PFSK-1 (cell line): ENCODE results near the gene KCTD12.

Experiments
- FOXP2 ChIP-seq: optimal IDR thresholded peaks from 2 replicates; pipeline ENCODE3; 2011; ENCODE audit warnings: borderline replicate concordance, control low read depth, inconsistent platforms; ENCODE audit not compliant: insufficient read depth; ENCODE audit errors: extremely low read length, extremely low read depth
- POLR2AphosphoS5 ChIP-seq: IDR thresholded peaks from 2 replicates; pipeline ENCODE4 v1.6.1; 2012; ENCODE audit warnings: low read depth, mild to moderate bottlenecking, control low read depth, low read length, moderate library complexity
- REST ChIP-seq, 2 experiments: IDR thresholded peaks; 2 replicates each; pipeline versions ENCODE4 v1.6.1 to v1.8.0; 2011 to 2012; ENCODE audit warnings: low read depth in 2 of 2, low read length in 2 of 2, control low read depth in 1 of 2, inconsistent platforms in 1 of 2, mild to moderate bottlenecking in 1 of 2, moderate library complexity in 1 of 2; ENCODE audit not compliant: insufficient read depth in 1 of 2
- SIN3A ChIP-seq: IDR thresholded peaks from 2 replicates; pipeline ENCODE4 v1.6.1; 2012; ENCODE audit warnings: mild to moderate bottlenecking, low read length, moderate library complexity, borderline replicate concordance; ENCODE audit not compliant: insufficient read depth
- TAF1 ChIP-seq: IDR thresholded peaks from 2 replicates; pipeline ENCODE4 v1.6.1; 2012; ENCODE audit warnings: low read length, control low read depth, borderline replicate concordance; ENCODE audit not compliant: insufficient read depth

GRCh38 chr13:76874479-76874878 lies 11.7 kb downstream of the KCTD12 start:
- no peak for TF ChIP-seq SIN3A
- TF ChIP-seq POLR2AphosphoS5: no peak
- TF ChIP-seq REST (IDR thresholded peaks at IDR 0.05; ENCODE audit: insufficient read depth in 1 of 2, low read depth in 2 of 2, low read length in 2 of 2): no peak
- TF ChIP-seq TAF1: no peak
- TF ChIP-seq FOXP2: no peak
